NCI-H2196 (cell line): Measurements from ENCODE around the gene MARK2.
"Not testable (repeated sequence)": the region's sequence is repeated elsewhere in the genome, so short reads cannot be mapped to it uniquely, and the experiment has no call there.

Experiments used
- DNase-seq: peaks from one replicate; lab custom pipeline; 2025; ENCODE audit not compliant: unreplicated experiment; lab: John Stamatoyannopoulos, UW

The MARK2 gene

DNA sequence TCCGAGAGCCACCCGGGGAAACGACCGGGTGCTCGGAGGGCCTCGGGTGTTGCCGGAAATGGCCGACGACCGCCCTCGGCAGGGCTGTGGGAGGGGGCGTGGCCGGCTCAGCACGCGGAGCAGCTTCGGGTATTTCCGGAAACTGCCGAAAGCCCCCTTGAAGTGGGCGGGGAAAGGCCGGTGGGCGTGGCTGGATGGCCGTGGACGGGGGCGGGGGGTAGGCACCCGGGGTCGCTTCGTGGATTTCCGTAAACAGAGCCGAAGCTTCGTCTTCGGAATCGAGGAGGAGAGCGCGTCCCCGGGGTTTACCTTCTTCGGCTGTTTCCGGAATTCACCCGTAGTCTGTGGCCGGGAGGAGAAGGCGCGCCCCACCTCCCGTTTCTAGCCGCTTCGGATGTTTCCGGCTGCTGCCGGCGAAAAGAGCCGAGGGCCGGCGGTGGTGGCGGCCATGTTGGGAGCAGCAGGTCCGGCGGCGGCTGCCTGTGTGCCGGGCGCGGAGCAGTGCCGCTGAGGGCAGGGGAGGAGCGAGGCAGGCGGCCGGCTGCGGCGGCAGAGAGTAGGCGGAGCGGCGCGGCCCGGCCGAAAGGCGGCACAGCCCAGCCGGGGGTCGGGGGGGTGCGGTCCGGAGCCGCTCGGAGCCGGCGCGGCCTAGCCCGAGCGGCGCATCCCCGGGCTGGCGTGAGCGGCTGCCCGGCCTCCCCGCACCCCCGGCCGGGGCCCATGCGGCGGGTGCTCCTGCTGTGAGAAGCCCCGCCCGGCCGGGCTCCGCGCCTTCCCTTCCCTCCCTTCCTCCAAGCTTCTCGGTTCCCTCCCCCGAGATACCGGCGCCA lies at the start of gene MARK2:
MARK2 (plus strand) TSS at position 433 of the 830 bp plus-strand sequence; CDS start at position 830, 397 bp downstream.
- DNase-seq = peak; percentile 100

DNA sequence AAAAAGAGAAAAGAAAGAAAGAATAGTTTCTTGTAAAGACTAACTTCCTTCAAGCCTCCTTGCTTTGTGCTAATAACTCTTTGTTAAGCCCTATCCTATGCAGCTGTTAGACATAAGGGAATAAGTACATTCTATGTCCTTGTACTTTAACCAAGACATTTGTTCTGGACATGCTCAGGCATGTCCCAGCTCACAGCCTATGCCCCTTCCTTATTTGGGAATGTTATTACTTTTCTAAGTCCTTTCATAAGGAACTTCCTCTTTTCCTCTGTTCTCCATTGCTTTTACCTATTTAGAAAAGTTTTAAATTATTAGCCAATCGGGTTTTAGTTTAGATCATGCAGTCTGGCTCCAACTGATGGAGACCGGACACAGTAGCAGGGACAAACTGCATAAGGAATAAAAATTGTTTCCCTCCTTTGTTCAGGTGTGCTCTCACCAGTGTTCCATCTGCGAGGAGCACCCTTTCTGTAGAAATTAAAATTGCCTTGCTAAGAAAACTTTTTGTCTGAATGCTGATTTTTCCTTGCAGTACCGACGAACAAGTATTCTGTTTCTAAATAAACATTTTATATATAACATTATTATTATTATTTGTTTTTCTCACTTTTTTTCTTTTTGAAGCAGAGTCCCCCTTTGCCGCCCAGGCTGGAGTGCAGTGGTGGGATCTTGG lies 47.3 kb upstream of the MARK2 start:
- DNase-seq = no peak

DNA sequence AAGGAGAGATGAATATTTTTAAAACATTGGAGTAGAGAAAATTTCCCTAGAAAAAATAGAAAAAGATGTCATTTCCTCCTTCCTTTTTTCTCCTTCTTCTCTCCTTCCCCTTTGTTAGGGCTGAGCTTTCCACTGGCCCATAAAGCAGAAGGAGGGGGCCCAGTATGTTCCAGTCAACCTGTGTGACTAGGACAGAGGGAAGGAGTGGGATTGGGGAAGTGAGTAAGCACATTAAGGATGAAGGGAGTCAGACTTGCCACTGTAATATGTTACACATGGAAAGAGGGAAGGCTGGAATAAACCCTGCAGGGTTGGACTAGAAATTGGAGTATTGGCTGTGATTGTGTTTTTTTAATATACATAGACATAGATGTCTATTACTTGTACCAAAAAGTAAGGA lies 45.7 kb upstream of the MARK2 start:
- DNase-seq = no peak

DNA sequence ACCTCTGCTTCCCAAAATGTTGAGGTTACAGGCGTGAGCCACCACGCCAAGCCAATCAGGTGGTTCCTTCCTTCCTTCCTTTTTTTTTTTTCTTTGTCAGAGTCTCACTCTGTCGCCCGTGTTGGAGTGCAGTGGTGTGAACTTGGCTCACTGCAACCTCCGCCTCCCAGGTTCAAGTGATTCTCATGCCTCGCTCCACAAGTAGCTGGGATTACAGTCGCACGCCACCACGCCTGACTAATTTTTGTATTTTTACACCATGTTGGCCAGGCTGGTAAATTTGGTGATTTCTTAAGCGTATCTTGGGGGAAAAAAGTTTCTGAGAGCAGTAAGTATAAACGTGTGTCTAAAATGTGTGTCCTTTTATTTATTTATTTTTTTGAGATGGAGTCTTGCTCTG lies 43.8 kb upstream of the MARK2 start:
- no peak for DNase-seq

DNA sequence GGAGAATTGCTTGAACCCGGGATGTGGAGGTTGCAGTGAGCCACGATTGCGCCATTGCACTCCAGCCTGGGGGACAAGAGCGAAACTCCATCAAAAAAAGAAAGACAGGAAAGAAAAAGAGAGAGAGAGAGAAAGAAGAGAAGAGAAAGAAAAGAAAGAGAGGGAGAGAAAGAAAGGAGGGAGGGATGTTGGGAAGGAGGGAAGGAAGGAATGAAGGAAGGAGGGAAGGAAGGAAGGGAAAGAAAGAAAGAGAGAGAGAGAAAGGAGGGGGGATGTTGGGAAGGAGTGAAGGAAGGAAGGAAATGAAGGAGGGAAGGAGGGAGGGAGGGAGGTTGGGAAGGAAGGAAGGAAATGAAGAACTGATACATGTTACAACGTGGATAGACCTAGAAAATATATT lies 38.0 kb upstream of the MARK2 start:
- no peak for DNase-seq

DNA sequence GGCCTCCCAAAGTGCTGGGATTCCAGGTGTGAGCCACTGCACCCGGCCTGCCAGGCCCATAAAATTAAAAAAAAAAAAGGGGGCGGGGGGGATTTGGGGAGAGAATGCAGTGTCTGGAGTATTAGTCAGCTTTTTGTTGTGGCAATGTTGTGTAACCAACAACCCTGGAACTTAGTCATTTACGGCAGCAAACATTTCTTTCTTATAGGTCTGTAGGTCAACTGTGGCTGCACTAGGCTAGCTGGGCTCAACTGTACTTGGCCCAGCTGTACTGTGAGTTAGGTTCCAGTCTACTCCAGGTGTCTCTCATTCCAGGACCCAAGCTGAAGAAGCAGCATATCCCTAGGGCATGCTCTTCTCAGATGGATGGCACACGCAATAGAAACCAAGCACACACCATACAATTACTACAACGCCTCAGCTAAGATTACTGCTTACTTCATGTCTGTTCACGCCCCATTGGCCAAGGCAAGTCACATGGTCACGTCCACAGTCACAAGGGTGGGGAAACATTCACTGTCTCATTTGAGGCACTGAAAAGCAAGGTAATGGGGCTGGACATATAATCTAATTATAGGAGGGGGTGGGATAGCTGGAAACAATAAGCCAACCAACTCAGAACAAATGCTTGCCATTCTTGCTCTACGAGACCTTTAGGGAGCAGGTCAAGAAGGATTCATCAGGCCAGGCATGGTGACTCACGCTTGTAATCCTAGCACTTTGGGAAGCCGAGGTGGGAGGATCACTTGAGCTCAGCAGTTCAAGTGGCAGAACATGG lies 36.1 kb upstream of the MARK2 start:
- DNase-seq = peak; percentile 58

DNA sequence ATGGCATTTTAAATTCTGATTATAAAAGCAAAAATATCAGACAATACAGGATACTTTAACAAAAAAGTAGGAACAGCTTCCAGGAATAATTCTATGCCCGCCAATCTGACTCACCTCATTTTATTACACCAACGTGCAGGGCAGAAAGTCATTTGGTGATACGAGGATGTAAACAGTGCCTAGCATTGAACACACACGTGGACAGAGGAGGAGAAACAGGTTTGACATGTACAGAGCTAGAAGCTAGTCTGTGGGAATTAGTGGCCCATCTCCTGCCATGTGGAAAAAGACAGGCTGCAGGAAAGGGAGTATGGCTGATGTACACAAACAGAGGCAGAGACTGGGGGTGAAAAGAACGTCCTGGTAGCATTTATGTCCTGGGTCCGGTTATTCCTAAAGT lies 34.7 kb upstream of the MARK2 start:
- no peak for DNase-seq

DNA sequence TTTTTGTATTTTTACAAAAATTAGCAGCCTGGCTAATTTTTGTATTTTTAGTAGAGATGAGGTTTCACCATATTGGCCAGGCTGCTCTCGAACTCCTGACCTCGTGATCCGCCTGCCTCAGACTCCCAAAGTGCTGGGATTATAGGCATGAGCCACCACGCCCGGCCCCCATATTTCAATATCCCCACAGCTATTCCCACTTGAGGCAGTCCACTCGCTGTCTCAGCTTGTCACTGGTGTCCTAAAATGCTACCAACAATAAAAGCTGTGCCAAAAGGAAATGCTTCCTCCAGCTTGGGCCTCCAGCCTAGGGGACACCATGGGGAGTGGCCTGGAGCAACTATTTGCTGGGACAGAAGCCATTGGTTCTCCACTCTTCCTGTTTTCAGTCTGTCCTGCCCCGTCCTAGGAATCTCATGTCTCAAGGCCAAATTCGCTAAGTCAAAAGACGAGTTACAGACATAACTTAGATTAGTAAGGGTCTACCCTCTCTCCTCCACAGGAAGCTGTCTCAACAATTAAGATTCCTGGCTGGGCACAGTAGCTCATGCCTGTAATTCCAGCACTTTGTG lies 33.0 kb upstream of the MARK2 start:
- no peak for DNase-seq

DNA sequence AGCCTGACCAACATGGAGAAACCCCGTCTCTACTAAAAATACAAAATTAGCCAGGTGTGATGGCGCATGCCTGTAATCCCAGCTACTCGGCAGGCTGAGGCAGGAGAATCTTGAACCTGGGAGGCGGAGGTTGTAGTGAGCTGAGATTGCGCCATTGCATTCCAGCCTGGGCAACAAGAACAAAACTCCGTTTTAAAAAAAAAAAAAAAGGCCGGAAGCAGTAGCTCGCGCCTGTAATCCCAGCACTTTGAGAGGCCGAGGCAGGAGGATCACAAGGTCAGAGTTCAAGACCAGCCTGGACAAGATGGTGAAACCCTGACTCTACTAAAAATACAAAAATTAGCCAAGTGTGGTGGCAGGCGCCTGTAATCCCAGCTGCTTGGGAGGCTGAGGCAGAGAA lies 28.5 kb upstream of the MARK2 start:
- DNase-seq = not testable (repeated sequence)

DNA sequence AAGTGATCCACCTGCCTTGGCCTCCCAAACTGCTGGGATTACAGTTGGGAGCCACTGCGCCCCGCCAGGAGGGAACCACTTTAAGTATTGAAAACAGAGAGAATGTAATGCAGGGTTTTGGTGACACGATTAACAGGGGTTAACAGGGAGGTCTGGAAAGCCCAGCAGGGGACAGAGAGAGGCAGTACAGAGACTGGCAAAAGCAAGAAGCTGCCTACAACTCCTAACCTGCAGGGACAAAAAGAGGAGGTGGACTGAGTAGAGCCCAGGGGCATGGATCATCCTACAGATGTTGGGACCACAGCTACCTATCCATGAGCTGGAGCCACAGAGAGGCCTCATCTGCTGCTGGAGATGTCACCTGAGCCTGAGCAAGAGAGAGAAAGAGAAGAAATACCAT lies 27.4 kb upstream of the MARK2 start:
- DNase-seq = no peak

DNA sequence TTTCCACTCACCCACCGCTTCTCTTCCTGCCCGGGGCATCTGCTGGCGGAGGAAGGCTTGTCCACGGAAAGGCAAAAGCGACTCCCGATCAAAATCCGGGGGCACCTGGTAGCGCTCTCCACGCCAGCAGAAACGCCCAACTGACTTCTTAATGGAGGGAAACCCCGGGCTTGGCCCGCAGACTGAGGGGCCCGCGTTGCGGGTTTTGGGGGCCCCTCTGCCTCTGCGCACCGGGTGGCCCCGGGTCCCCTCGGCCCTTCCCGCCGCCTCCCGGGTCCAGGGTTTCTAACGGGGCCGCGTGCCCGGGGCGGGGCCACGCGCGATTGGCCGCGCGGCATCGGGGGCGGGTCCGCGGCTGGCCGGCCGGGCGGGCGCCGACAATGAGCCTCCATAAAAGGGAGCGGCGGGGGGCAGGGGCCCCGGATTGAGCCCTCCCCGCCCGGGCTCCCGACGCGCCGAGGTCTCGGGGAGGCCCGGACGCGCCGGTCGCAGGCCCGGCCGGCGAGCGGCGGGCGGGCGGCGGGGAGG lies 25.8 kb upstream of the MARK2 start, which contains the start of gene SPINDOC:
SPINDOC (plus strand) TSS at position 422 of the 528 bp plus-strand sequence. CDS start 231 bp downstream, outside the sequence.
- peak; percentile 83 for DNase-seq

DNA sequence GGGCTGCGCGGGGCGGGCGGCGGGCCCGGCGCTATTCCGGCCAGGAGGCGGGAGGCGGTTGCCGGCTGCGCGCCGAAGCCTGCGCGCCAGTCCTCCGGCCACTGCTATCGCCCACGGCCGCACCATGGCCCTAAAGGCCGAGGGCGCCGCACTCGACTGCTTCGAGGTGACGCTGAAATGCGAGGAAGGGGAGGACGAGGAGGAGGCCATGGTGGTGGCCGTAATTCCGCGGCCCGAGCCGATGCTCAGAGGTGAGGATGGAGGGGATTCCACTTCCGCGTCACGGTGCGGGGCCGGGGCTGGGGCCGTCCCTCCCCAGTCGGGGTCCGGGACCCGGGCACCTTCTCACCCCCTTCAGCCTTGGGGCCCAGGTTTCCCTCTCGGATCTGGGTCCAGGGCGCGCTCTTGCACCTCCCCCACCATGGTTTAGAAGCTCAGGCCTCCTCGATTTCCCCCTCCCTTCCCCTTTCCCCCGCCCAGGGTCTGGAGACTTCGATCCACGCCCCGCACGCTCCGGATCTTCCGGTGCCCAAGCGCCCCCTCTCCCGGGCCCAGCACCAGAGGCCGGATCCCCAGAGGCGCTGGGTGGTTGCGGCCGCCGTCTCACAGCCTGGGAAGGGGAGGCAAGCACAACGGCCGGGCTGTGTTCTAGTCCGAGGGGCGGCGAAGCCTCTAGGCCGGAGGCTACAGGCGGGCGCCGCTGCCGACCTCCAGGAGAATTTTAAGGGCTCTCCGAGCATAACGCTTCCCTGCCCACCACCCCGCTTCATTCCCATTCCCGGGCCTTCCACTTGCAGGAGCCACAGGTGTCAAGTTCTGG lies 25.1 kb upstream of the MARK2 start:
- no peak for DNase-seq

DNA sequence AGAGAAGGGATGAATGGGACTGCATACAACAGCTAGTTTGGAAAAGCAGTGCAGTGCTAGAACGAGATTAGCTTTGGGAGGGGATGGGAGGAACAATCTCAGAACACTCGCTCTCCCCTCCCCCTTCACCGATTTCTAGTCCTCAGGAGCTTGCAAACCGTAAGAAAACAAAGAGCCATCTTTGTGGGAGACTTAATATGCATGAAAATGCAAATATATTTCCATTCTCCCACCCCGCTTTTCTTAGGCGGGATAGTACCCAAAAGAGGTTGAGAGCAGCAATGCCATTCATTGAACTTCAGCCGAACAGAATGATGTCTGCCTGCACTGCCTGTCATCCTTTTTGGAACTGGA lies 24.6 kb upstream of the MARK2 start:
- DNase-seq = no peak

DNA sequence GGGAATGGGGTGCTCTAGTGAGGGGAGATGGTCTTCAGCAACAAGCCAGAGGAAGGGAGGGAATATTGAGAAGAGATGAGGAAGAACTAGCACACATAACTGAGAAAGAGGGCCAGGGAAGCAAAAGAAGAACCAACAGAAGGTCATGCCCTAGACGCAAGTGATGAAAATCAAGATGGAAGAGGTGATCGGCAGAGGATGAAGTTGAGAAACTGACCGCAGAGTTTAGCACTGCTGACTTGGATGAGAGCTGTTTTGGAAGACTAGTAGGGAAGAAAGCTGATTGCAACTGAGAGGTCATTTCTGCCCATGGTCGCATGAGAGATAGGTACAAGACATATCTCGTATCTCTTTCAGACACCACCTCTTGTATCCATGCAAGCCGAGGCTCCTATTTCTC lies 22.7 kb upstream of the MARK2 start:
- no peak for DNase-seq

DNA sequence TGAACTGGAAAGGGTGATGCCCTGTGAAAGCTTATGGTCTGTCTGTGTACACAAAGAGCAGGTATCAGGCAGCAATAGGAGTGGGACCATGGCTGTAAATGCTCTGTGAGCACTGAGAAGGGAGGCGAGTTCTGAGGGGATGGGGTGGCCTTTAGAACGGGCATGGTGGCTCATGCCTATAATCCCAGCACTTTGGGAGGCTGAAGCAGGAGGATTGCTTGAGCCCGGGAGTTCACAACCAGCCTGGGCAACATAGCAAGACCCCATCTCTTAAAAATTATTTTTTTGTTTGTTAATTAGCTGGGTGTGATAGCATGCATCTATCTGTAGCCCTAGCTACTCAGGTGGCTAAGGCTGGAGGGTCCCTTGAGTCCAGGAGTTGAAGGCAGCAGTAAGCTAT lies 22.2 kb upstream of the MARK2 start:
- no peak for DNase-seq

DNA sequence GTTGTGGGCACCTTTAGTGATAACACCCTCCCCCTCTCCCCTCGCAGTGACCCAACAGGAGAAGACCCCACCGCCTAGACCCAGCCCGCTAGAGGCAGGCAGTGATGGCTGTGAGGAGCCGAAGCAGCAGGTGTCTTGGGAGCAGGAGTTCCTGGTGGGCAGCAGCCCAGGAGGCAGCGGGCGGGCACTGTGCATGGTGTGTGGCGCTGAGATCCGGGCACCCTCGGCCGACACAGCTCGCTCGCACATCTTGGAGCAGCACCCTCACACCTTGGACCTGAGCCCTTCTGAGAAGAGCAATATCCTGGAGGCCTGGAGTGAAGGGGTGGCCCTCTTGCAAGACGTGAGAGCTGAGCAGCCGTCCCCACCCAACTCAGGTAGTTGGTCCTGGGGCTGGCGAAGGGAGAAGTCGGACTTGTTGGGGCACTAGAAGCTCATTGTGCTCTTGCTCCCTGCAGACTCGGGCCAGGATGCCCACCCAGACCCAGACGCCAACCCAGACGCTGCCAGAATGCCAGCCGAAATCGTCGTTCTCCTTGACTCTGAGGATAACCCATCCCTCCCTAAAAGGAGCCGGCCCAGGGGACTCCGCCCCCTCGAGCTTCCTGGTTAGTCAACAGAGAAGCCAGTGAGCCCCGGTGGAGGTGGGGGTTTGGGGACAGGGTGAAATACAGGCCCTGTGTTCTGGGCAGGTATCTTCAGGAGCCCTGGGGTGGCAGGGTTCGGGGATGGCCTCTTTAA lies 21.0 kb upstream of the MARK2 start:
- no peak for DNase-seq

DNA sequence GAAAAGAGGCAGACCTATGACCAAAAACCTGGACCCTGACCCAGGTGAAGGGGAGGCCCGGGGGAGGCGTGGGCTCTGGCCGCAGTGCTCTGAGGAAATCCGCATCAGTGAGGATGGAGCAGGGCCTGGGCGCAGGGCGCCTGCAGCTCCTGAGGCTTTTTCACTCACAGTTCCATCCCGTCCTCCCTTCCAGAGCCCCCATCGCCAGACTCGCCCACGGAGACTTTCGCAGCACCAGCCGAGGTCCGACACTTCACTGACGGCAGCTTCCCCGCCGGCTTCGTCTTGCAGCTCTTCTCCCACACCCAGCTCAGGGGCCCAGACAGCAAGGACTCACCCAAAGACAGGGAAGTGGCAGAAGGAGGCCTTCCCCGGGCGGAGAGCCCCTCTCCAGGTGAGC lies 20.3 kb upstream of the MARK2 start:
- no peak for DNase-seq

DNA sequence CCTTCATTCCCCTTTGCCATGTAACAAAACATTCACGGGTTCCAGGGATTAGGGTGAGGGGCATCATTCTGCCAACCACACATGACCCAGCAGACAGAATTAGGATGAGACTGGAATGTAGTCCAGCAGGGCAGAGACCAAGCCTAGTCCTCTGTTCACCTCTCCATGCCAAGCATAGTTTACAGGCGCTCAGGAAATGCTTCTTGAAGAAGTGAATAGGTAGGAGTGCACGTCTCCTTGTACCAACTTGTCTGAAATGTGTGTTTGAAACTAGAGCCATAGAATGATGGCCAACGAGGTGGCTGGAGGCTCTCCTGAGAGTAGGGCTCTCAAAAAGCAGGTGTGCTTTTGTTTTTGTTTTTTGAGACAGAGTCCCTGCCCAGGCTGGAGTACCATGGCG lies 17.5 kb upstream of the MARK2 start:
- no peak for DNase-seq

DNA sequence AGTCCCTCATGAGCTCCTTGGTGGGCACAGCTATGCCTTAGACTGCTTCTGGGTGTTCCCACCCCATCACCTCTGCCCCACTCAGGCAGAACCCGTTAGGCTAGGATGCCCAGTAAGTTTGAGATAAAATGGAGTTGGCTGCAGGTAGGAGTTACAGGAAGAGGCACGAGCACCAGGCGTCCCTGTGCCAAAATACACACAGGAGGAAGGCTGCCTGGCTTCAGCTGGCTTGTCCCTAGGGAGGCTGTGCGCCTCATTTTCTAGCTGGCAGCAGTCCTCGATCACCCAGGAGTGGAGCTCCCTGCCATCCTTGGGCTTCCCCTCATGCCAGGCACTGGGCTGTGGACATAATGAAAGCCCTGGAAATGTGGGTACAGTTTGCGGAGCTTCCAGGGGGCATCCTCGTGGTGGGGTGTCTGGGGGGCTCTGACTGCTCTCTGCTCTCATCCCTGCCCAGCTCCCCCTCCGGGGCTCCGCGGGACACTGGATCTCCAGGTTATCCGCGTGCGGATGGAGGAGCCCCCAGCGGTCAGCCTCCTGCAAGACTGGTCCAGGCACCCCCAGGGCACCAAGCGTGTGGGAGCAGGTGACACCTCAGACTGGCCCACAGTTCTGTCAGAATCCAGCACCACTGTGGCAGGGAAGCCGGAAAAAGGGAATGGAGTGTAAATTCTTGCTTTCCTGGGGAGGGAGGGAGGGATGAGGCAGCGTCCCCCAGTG lies 12.3 kb upstream of the MARK2 start:
- peak; percentile 63 for DNase-seq
